ENCODE results near the gene TXNDC8. TPM values are rescaled to one million over a fixed set of nuclear protein-coding genes. Genes with fewer than 3 reads are reported as not detected.
"Not testable (repeated sequence)": the region's sequence is repeated elsewhere in the genome, so short reads cannot be mapped to it uniquely, and the experiment has no call there.

TXNDC8 gene
- total RNA-seq, 4 donors from 2014 or later = not detected

GRCh38 chr9:110320651-110321445 lies 16.8 kb downstream of the TXNDC8 start:
- Histone ChIP-seq H3K4me1 (no peaks in the 10 kb centered on the region), H3K36me3 (no peaks in the 10 kb centered on the region), H3K9me3 (no peaks in the 10 kb centered on the region), H3K27ac (peak overlapping the region in 1 of 2 donors; percentile 60), H3K4me3 (no peak overlapping the region), H3K27me3 (no peaks in the 10 kb centered on the region)
- TF ChIP-seq CTCF (IDR thresholded peaks at IDR 0.05) = no peak
- no peak for TF ChIP-seq POLR2A (IDR thresholded peaks at IDR 0.05)
- peak in 1 of 2 donors; percentile 12 for DNase-seq
- intact Hi-C loops (cut with DNase I; ENCODE audit: low total_unique reads) = no loop called here

GRCh38 chr9:110319781-110320492 lies 17.7 kb downstream of the TXNDC8 start:
- intact Hi-C loops (cut with DNase I; ENCODE audit: low total_unique reads) = no loop called here
- H3K36me3 ChIP-seq = no peaks in the 10 kb centered on the region
- H3K27me3 ChIP-seq = no peaks in the 10 kb centered on the region

GRCh38 chr9:110317911-110318310 lies 19.8 kb downstream of the TXNDC8 start:
- intact Hi-C loops (cut with DNase I; ENCODE audit: low total_unique reads) = no loop called here
- DNase-seq = no peak
- H3K27ac ChIP-seq = no peak overlapping the region
- no peaks in the 10 kb centered on the region for H3K4me1 ChIP-seq
- H3K4me3 ChIP-seq = no peak overlapping the region
- H3K9me3 ChIP-seq = no peaks in the 10 kb centered on the region
- no peaks in the 10 kb centered on the region for H3K27me3 ChIP-seq
- H3K36me3 ChIP-seq = no peaks in the 10 kb centered on the region
- TF ChIP-seq CTCF (IDR thresholded peaks at IDR 0.05) (no peak), POLR2A (IDR thresholded peaks at IDR 0.05) (no peak)

More at GRCh38 chr9:110319781-110320492, 17.7 kb downstream of the TXNDC8 start:
- no peak for DNase-seq
- no peak for TF ChIP-seq CTCF (IDR thresholded peaks at IDR 0.05)
- Histone ChIP-seq H3K4me1 (no peaks in the 10 kb centered on the region), H3K9me3 (no peaks in the 10 kb centered on the region), H3K4me3 (no peak overlapping the region), H3K27ac (peak overlapping the region in 1 of 2 donors; percentile 41)

- H3K36me3 ChIP-seq = no peaks in the 10 kb centered on the region
- no peaks in the 10 kb centered on the region for H3K4me1 ChIP-seq
- intact Hi-C loops (cut with DNase I; ENCODE audit: low total_unique reads) = no loop called here
- no peak for TF ChIP-seq POLR2A (IDR thresholded peaks at IDR 0.05)
- no peak for TF ChIP-seq CTCF (IDR thresholded peaks at IDR 0.05)
- no peaks in the 10 kb centered on the region for H3K9me3 ChIP-seq
- no peak for DNase-seq
- H3K4me3 ChIP-seq = no peak overlapping the region
- no peaks in the 10 kb centered on the region for H3K27me3 ChIP-seq
- H3K27ac ChIP-seq = no peak overlapping the region
Observed at GRCh38 chr9:110316261-110317075, 21.2 kb downstream of the TXNDC8 start.

- intact Hi-C loops (cut with DNase I; ENCODE audit: low total_unique reads) = not testable (repeated sequence)
Observed at GRCh38 chr9:110311978-110312377, 25.7 kb downstream of the TXNDC8 start.

More at GRCh38 chr9:110311978-110312377, 25.7 kb downstream of the TXNDC8 start:
- H3K27me3 ChIP-seq, H3K36me3 ChIP-seq, H3K9me3 ChIP-seq, H3K4me3 ChIP-seq, H3K4me1 ChIP-seq, H3K27ac ChIP-seq, DNase-seq: not testable (repeated sequence)

Measured in uterus (tissue), 4 donors.